RWPE1 (cell line): ENCODE results near the gene TRIM10.
"Not testable (repeated sequence)": the region's sequence is repeated elsewhere in the genome, so short reads cannot be mapped to it uniquely, and the experiment has no call there.

Experiments used
- CTCF ChIA-PET: fragments of 350-600 bp; sonication (Branson Sonifier 250); formaldehyde crosslinking; extraction: SDS; loops from one replicate; lab custom pipeline; 2021; lab: Yijun Ruan, JAX
- POLR2A ChIA-PET: fragments of 400-600 bp; formaldehyde crosslinking; extraction: SDS; loops from one replicate; lab custom pipeline; 2020; ENCODE audit warnings: antibody characterized with exemption; ENCODE audit not compliant: low non-redundant PET; lab: Yijun Ruan, JAX
- DNase-seq: peaks from one replicate; pipeline ENCODE4 v3.0.0; 2012; ENCODE audit warnings: low spot score
- H3K27ac ChIP-seq: fragments of 450-650 bp; 2 replicates; pipeline ENCODE4 v1.5.1; 2017
- CTCF ChIP-seq: fragments of 450-650 bp; conservative IDR thresholded peaks from 2 replicates; pipeline ENCODE4 v1.5.1; 2017; ENCODE audit warnings: low read depth, mild to moderate bottlenecking

TRIM10 gene

GRCh38 chr6:30121446-30122366 lies 39.3 kb downstream of the TRIM10 start:
- H3K27ac ChIP-seq, result no peak overlapping the region
- no peak for DNase-seq
- ChIA-PET CTCF (interaction anchor here (1.1 to 1.2 kb wide), 3 partner anchors 9 to 19 kb away, joined by 4 to 6 read pairs (median 6); no protein-coding TSS in a partner anchor), POLR2A (no interaction called here)
- TF ChIP-seq CTCF, result no peak

GRCh38 chr6:30118691-30119090 lies 42.3 kb downstream of the TRIM10 start:
- DNase-seq, POLR2A ChIA-PET, H3K27ac ChIP-seq: not testable (repeated sequence)
- CTCF ChIA-PET, result interaction anchor here (2.2 kb wide), 1 partner anchor 12 kb away, joined by 9 read pairs; no protein-coding TSS in a partner anchor

- no peak overlapping the region for H3K27ac ChIP-seq
- no peak for TF ChIP-seq CTCF
- CTCF ChIA-PET, result interaction anchor here (0.7 to 1.1 kb wide), 2 partner anchors 12 to 320 kb away, joined by 3 to 4 read pairs; no protein-coding TSS in a partner anchor
- POLR2A ChIA-PET, result no interaction called here
- no peak for DNase-seq
Measured at GRCh38 chr6:30116724-30117123, 44.3 kb downstream of the TRIM10 start.

GRCh38 chr6:30113841-30114240 lies 47.2 kb downstream of the TRIM10 start:
- POLR2A ChIA-PET, result no interaction called here
- CTCF ChIA-PET, result no interaction called here
- no peak for TF ChIP-seq CTCF
- no peak for DNase-seq
- no peak overlapping the region for H3K27ac ChIP-seq

GRCh38 chr6:30113003-30113759 lies 47.8 kb downstream of the TRIM10 start, which contains the start of gene TRIM31:
Gene TRIM31, minus strand, starts transcription at chr6:30113090. Its CDS starts 285 bp downstream, at chr6:30112805.
- no peak within 1 kb of the TSS for H3K27ac ChIP-seq
- CTCF ChIA-PET, result interaction anchor here (0.7 to 1.4 kb wide), 2 partner anchors 10 to 438 kb away, joined by 4 to 5 read pairs; no protein-coding TSS in a partner anchor
- POLR2A ChIA-PET, result no interaction called here
- DNase-seq, result no peak
- TF ChIP-seq CTCF, result no peak

- ChIA-PET POLR2A (no interaction called here), CTCF (interaction anchor here (0.7 to 1.4 kb wide), 2 partner anchors 9 to 437 kb away, joined by 4 to 5 read pairs; no protein-coding TSS in a partner anchor)
- DNase-seq, result no peak
- no peak for TF ChIP-seq CTCF
- H3K27ac ChIP-seq, result no peak overlapping the region
Measured at GRCh38 chr6:30112402-30112994, 48.5 kb downstream of the TRIM10 start.
